T1000 (cell line): Measurements from ENCODE around the gene EPS8L2.

Source experiments
- DNase-seq: peaks from one replicate; lab custom pipeline; 2025; ENCODE audit warnings: mixed read lengths; lab: John Stamatoyannopoulos, UW

The EPS8L2 gene

DNA sequence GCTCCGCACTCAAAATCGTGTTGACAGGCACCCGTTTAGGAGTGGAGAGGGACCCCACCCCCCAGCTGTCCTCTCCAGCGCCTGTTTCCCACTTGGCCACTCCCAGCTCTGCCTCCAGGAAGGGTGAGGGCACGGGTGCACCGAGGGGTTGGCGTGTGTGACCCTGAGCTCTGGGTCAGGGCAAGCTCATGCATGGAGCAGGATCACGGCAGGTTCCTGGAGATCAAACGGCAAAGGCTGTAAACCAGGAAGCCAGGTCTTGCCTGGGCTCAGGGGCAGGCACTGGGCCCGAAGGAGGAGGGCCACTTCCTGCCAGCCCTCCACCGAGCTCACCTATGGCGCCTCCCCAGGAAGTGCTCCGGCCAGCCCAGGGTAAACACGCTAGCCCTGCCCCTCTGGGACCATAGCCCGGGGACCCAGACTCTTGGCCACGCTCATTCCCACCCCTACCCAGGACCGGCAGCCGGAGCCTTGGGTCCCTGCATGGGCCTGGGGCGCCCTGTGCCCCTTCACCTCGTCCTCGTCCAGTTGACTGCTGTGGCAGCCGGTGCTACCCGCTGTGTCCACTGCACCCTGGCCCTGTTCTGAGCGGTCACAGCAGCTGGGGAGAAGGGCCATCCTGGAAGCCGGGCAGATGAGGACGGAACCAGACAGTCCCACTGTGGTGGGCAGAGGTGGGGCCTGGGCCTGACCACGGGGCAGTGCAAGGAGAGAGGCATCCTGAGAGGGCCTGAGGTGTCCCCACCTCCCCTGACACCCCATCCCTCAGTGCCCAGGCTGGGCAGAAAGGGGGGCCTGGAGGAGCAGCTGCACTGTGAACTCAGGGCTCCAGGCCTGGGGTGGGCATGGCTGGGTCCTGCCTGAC lies 1.0 kb upstream of the EPS8L2 start:
- DNase-seq, result no peak

DNA sequence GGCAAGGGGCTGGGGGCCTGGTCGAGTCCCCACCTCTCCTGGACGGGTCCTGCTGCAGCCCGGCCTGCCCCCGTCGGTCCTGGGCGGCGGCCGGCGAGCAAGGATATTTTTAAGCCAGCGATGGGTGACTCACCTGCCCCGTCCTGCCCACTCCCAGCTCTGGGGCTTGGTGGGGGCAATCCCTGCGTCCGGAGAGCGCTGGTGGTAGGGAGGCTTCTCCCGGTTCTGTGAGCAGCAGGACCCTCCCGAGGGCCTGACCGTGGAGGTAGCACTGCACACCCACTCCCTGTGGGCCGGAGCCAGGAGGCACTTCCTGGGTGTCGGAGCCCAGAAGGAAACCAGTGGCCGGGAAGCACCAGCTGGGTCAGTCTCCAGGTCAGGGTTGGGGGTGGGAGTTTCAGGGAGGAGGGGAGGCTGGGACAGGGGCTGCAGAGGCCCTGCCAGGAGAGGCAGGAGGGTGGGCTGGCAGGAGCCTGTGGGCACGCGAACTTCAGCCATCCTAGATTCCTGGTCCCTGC lies 467 bp downstream of the EPS8L2 start:
- no peak for DNase-seq

DNA sequence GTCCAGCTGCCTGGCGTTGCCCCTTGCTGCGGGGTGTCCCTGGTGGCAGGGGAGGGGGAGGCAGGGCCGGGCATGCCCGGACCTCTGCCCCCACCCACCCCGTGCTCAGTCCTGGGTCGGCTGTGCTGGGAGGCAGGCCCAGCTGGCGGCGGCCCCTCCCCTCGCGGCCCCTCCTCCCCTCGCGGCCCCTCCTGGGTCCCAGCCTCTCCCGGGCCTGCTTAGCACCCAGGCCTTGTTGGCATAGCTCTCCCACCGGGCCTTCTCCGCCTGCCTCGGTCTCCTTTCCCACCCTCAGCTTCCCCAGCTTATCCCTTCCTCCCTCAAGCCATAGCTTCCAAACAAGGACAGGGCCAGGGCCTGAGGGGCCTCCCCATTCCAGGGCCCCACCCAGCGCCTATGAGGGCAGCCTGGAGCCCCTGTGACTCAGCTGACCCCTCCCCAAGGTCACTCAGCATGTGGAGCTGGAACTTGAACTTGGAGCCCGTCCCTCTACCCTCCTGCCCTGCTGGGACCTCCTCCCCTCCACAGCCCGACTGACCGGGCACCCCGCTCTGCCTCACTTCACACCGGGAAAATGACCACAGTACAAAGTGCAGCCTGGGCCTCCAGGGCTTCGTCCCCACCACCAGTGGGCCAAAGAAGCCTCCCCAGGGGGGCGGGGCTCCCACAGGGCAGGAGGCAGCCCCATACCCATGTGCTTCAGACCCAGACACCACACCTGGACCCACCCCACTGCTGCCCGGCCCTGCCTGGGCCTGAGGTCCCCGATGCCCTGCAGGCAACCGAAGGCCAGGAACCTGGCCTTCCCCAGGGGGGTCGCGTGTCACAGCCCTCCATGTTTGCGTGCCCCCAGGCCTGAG lies 1.2 kb downstream of the EPS8L2 start:
- no peak for DNase-seq

DNA sequence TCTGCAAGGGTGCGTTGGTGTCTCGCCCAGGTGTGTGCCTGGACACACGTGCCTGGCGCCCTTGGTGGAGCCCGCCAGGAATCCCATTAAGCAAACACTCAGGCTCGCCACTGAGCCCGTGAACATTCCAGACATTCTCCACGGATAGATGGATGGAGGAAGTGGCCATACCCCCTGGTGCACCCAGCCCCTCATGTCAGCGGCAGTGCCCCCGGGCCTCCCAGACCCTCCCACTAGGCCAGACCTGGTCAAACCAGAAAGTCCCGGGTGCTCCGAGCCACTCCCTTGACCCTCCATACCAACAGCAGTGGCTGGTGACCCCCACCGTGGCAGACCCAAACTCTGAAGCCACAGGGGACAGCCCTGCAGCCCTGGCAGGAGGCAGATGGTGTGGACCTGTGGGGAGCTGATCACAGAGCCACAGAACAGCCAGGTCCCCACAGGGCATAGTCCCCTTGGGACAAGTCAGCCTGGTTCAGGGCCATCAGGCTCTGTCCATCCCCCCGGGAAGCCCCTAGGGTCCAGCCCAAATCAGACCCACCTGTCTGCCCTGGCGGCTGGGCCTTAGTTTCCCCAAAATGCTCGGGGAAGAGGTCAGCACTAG lies 1.9 kb downstream of the EPS8L2 start:
- no peak for DNase-seq

DNA sequence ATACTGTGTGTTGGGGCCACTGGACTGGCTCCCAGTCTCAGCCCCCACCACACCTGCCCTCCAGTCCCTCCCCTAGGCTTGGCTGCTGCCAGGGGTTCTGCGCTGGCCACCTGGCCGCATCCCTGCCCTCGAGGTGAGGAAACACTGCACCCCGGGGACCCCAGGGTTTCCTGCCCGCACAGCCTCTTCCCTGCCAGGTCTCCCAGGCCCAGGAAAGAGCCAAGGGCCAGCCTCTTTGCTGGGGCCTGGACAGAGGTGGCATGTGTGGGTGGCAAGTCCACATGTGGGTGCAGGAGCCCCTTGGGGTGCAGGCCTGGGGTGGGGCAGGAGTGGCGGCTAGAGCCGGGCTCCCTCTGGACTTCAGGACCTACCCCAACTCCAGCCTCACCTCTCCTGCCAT lies 2.5 kb downstream of the EPS8L2 start:
- DNase-seq, result no peak

DNA sequence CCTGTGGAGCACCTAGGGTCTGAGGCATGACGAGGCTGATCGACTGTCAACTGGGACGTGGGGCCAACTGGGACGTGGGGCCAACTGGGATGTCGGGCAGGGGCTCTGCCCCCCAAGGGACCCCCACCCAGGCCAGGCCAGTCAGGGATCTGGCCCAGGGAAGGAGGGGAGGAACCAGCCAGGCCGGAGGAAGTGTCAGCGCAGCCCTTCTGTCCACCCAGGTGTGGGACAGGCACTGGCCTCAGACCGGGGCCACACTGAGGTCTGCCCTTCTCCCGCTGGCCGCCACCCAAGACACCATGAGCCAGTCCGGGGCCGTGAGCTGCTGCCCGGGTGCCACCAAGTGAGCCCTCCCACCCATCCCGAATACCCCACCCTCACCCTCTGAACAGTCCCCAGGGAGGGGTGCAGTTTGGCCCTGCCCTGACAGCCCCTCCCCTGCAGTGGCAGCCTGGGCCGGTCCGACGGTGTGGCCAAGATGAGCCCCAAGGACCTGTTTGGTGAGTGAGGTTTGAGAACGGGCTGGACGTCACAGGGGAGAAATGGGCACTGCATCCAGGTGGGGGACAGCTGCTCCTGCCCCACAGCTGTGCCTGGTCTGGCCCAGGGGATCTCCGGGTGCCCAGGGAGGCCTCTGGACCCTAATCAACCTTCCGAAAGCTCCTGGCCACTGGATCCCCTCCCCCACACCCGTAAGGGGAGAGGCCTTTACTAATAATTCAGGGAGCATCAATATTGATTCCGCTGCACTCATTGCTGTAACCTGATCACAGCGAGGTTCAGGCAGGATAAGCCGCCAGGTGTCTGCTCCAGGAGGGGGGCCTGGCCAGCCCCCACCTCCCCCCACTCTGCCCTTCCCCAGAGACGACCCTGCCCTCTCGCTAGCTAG lies 3.3 kb downstream of the EPS8L2 start:
- DNase-seq, result no peak

DNA sequence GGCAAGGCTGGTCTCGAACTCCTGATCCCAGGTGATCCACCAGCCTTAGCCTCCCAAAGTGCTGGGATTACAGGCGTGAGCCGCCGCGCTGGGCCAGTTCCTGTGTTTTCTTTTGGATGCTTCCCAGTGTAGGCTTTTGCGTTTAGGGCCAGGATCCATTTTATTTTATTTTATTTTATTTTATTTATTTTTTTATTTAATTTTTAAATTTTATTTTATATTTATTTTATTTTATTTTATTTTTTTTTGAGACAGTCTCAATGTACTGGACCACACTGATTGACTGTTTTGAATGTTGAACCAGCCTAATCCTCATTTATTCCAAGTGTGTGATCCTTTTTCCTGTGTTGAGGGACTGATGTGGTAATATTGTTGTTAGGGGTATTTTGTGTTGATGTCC lies 8.4 kb downstream of the EPS8L2 start:
- DNase-seq, result no peak

DNA sequence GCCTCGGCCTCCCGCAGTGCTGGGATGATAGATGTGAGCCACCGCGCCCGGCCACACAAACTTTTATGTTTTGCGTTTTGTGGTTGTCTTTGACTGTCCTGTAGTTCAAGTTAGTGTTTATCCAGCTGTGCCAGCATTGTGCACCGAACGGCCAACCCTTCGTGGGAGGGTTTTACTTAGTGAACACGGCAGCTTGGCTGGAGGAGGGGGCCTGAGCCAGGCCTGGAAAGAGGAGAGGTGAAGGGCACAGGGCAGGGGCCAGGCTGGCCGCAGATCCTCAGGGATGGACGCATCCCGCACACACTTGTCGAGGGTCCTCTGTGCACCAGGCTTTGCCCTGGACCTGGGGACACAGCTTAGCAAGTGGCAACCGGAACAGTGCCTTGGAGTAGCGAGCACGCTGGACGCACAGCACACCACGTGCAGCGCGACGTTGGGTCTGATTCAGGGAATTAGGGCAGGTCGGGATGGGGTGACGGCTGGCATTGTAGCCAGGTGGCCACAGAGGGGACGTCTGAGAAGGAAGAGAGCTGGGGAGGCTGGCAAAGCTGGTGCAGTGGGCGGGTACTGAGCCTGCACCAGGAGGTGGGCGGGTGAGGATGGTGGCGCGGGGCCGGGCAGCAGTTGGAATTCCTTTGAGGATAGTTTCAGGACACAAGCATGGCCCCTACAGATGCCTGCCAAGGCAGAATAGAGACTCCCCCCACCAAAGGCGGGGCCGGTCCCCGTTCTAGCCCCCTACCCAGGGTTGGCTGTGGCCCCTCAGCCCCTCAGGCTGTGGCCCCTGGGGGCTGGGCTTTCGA lies 13.4 kb downstream of the EPS8L2 start:
- DNase-seq, result no peak

DNA sequence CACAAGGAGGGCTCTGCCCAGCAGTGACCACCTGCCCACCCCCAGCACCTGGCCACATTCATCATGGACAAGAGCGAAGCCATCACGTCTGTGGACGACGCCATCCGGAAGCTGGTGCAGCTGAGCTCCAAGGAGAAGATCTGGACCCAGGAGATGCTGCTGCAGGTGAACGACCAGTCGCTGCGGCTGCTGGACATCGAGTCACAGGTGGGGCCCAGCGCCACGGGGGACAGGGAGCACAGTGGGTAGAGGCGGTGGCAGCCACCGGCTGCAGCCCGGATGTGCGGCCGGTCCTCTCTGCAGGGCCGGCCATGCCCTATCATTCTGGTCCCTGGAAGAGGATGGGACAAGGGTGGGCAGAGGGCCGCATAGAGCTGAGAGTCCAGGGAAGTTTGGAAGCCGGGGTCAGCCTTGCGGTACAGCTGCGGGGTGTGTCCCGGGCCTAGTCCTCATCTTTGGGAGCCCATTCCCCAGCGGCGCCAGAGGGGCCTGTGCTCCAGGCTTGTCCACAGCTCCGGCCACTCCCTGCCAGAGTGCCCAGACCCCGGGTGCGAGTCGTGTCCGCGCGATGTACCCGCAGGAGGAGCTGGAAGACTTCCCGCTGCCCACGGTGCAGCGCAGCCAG lies 14.1 kb downstream of the EPS8L2 start:
- no peak for DNase-seq

DNA sequence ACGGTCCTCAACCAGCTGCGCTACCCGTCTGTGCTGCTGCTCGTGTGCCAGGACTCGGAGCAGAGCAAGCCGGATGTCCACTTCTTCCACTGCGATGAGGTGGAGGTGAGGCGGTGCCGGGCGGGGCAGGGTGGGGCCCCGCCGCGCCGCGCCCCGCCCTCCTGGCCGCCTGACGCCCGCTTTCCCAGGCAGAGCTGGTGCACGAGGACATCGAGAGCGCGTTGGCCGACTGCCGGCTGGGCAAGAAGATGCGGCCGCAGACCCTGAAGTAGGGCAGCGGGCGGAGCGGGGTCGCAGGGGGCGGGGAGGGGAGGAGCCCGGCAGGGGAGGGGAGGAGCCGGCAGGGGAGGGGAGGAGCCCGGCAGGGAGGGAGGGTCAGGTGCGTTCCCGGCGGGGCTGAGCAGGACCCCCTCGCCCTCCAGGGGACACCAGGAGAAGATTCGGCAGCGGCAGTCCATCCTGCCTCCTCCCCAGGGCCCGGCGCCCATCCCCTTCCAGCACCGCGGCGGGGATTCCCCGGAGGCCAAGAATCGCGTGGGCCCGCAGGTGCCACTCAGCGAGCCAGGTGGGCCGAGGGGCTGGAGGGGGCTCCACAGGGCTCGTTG lies 14.7 kb downstream of the EPS8L2 start:
- DNase-seq, result no peak

DNA sequence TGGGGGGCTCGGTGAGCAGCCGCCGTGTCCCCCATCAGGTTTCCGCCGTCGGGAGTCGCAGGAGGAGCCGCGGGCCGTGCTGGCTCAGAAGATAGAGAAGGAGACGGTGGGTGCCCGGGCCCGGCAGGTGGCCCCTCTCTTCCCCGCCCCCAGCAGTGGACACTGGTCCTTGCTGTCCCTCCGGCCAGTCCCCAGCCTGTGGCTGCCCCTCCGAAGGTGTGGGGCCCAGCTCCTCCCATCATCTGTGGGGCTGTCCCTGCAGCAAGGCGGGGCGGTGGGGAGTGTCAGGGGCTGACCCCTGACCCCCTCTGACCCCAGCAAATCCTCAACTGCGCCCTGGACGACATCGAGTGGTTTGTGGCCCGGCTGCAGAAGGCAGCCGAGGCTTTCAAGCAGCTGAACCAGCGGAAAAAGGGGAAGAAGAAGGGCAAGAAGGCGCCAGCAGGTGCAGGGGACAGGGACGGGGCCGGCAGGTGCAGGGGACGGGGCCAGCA lies 15.3 kb downstream of the EPS8L2 start:
- DNase-seq, result no peak

DNA sequence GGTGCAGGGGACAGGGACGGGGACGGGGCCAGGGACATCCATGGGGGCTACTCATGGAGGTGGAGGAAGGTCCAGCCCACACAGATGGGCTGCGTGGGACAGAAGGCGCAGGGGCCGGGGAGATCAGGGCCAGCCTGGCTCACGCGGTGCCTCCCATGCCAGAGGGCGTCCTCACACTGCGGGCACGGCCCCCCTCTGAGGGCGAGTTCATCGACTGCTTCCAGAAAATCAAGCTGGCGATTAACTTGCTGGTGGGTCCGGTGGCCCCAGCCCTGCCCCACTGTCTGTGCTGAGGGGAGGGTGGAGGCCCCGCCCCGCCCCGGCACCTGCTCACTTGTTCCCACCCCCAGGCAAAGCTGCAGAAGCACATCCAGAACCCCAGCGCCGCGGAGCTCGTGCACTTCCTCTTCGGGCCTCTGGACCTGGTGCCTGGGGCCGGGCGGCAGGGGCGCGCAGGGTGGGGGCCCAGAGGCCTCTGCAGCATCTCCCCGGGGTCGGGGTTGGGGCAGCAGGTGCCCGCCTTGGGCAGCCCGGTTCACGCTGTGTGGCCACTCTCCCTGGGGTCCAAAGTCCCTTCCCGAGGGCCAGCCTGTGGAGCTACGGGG lies 15.8 kb downstream of the EPS8L2 start:
- no peak for DNase-seq

DNA sequence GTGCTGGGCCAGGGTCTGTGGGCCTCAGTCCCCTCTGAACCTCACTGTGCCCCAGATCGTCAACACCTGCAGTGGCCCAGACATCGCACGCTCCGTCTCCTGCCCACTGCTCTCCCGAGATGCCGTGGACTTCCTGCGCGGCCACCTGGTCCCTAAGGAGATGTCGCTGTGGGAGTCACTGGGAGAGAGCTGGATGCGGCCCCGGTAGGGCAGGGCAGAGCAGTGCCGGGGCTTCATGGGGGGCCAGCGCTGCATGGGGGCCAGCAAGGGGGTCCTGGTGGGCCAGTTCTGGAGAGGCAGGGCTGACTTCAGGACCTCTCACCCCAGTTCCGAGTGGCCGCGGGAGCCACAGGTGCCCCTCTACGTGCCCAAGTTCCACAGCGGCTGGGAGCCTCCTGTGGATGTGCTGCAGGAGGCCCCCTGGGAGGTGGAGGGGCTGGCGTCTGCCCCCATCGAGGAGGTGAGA lies 16.3 kb downstream of the EPS8L2 start:
- DNase-seq, result no peak

DNA sequence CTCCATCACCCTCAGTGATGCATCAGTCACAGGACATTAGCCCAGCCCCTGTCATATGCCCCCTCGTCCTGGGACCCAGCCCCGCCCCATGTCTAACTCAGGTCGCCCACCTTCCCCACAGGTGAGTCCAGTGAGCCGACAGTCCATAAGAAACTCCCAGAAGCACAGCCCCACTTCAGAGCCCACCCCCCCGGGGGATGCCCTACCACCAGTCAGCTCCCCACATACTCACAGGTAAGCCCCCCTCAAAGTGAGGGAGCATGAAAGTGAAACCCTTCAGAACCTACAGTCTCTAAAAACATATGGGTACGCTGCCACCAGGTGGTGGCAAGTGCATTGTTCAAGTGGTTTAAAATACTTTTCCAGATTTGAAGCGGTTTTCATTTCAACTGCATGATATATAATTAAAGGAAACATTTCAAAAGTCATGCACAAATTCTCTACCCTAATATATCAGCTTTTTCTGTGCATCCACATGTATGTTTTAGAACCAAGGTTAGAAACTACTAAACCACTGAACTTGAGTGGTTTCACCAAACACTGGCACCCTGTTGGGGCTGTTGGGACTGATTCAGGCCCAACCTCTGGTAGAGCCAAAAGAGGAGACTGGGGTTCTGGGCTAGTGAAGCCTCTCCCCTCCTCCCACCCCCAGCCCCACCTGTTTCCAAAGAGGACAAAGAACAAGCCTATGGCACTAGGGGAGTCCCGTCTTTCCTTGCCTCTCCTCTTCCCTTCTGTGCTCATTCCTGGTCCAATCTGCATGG lies 17.3 kb downstream of the EPS8L2 start:
- no peak for DNase-seq

DNA sequence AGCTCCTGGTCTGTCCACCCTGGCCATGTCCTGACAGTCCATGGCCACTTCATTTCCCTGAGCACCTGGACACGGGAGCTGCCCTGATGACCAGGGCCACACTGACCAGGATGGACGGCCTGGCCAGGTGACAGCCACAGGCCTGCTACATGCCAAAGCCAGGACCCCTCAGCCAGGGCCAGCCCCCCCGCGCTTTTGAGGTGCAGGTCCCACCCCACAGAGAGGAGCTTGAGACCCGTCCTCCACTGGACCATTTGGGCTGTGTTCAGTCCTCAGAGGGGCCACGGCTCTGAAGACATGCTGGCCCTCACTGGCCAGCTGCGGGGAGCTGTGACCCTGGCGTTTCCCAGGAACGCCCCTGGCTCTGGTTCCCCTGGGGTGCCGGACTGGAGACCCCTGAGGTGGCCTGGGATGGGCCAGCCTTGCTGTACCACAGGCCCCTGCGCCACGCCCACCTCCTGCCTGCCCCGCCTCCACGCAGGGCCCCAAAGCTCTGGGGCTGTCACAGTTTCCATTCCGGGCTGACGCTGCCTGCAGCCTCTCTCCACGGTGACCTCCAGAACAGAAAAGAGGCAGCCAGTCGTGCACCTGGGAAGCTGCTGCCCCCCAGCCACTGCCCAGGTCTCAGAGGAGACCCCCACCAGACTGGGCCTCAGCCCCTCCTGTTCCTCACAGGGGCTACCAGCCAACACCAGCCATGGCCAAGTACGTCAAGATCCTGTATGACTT lies 18.2 kb downstream of the EPS8L2 start:
- DNase-seq, result no peak

DNA sequence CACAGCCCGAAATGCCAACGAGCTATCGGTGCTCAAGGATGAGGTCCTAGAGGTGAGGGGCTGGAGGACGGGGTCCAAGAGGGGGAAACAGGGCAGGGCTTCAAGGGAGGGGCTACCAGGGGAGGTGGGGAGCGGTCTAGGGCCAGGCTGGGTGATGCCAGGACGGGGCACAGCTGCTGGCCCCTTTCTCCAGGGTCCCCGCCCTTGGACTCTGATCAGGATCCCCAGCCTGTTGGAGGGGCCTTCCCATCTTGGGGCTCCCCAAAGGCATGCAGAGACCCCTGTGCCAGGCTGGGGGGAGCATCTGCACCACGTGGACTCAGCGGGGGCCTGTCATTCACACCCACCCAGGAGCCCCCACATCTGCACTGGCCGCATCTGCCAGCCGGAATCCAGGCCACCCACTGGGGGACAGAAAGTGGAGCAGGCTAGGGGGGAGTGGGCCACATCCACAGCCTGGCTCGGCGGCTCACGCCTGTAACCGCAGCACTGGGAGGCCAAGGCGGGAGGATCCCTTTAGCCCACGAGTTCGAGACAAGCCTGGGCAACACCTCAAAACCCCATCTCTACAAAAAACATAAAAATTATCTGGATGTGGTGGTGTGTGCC lies 18.9 kb downstream of the EPS8L2 start:
- no peak for DNase-seq

DNA sequence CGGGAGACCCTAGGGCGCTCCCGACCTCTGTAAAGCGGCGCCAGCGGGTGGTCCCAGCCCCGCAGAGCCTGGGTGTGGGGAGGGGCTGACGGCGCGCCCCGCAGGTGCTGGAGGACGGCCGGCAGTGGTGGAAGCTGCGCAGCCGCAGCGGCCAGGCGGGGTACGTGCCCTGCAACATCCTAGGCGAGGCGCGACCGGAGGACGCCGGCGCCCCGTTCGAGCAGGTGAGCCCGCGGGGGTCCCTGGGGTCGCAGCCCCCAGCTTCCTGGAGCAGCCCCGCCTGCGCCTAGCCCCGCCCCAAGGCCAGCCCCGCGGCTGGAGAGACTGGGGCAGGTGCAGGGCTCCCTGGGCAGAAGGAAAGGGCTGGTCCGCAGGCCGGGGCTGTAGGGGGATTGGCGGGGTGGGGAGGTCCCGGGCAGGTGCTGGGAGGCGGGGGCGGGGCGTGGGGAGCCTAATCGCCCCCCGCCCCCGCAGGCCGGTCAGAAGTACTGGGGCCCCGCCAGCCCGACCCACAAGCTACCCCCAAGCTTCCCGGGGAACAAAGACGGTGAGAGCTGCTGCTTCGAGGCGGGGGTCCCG lies 19.7 kb downstream of the EPS8L2 start:
- DNase-seq, result no peak
